GM19452 (cell line): Measurements from ENCODE around the gene DNAH10.

ENCODE experiments used
- ATAC-seq: cut with Tn5 transposase; IDR thresholded peaks from one replicate; pipeline ENCODE4 v1.9.1; 2021; ENCODE audit not compliant: unreplicated experiment

DNAH10 gene

DNA sequence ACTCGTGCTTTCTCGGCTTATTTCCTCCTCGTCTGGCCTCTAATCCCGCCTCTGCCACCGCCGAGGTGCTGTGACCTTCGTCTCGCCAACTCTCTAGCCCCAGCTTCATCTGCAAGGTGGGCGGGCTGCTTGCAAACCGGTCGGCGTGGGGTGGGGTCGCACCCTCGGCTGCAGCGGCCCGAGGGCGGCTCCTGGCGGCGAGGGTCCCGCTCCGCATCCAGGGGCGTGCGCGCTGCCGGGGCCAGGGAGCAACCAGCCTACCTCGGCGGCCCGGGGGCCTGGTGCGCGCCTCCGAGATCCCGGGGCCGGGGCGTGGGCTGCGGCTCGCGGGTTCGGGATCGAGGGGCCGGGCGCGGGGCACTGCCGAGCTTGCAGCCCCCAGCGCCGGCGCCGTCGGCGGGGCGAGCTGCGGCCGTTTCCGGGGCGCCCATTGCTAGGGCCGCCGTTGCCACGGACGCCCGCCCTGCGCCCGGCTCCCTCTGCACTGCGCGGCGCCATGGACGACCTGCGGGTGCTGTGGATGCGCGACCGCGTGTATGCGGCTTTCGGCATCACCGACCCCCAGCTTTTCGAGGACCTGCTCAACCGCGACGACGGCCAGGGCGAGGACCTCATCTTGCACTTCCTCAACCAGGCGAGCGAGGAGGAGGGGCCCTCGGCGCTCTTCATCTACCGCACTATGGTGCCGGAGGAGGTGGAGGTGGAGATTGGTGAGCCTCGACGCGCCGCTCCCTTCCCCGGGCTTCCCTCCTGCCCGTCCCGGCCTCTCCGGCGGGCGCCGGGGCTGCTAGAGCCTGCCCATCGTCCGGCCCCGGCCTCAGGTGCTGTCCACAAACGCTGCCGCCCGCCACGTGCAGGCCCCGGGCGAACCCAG is at the start of gene DNAH10:
Gene DNAH10 (plus strand): TSS at position 461 of the 874 bp plus-strand sequence. CDS start 36 bp downstream, at position 497.
- peak; percentile 63 for ATAC-seq

- ATAC-seq, result no peak
These were observed 49.3 kb upstream of the DNAH10 start for GRCh38 chr12:123712780-123713319.

GRCh38 chr12:123713398-123713797 is 48.7 kb upstream of the DNAH10 start:
- ATAC-seq, result no peak

- ATAC-seq, result no peak
These were observed 48.1 kb upstream of the DNAH10 start for GRCh38 chr12:123713823-123714585.

GRCh38 chr12:123715195-123715594 is 46.9 kb upstream of the DNAH10 start:
- ATAC-seq, result no peak

DNA sequence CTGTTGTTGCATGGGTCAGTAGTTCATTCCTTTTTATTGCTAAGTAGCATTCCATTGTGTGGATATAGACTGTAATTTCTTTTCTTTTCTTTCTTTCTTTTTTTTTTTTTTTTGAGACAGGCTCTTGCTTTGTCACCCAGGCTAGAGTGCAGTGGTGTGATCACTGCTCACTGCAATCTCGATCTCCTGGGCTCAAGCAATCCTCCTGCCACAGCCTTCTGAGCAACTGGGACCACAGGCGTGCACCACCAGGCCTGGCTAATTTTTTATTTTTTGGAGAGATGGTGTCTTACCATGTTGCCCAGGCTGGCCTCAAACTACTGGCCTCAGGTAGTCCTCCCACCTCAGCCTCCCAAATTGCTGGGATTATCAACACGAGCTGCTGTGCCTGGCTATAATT is 44.8 kb upstream of the DNAH10 start:
- ATAC-seq, result no peak

DNA sequence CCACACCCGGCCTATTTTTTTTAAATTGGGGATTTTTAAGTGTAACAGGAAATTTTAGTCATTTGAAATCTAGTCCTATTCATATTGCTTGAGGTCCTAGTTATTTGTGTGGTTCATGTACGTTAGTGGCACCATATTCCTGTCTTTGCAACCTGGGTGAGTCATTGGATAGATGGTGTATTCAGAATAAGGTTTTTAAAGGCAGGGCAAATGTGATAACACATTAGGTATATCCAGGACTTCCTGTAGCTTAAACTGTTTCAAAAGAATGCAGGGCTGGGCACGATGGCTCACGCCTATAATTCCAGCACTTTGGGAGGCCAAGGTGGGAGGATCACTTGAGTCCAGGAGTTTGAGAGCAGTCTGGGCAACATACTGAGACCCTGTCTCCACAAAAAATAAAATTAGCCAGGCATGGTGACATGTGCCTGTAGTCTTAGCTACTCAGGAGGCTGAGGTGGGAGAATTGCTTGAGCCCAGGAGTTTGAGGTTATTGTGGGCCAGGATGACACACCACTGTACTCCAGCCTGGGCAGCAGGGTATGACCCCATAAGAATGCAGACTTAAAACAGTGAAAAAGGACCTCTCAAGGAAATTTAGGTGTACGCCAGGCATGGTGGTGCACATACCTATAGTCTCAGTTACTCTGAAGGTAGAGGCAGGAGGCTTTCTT is 41.8 kb upstream of the DNAH10 start:
- no peak for ATAC-seq

GRCh38 chr12:123721245-123721644 is 40.9 kb upstream of the DNAH10 start:
- no peak for ATAC-seq

GRCh38 chr12:123723011-123723410 is 39.1 kb upstream of the DNAH10 start:
- no peak for ATAC-seq

DNA sequence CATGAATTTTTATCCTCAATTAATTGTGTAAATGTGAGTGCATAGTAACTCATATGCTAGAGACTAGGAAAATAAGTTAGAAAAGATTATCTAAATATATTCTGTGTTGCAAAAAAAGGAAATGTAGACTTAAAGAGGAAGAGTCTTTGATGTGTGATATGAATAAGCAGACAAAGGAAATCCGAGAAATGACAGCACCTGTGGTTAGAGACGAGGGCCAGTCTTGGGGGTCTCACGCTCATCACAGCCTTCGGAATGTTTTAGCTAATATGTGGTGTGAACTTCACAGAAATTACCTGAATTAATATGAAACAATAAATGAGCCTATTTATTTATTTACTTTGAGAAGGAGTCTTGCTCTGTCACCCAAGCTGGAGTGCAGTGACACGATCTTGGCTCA is 38.3 kb upstream of the DNAH10 start:
- ATAC-seq, result no peak

GRCh38 chr12:123726244-123726643 is 35.9 kb upstream of the DNAH10 start:
- ATAC-seq, result no peak

DNA sequence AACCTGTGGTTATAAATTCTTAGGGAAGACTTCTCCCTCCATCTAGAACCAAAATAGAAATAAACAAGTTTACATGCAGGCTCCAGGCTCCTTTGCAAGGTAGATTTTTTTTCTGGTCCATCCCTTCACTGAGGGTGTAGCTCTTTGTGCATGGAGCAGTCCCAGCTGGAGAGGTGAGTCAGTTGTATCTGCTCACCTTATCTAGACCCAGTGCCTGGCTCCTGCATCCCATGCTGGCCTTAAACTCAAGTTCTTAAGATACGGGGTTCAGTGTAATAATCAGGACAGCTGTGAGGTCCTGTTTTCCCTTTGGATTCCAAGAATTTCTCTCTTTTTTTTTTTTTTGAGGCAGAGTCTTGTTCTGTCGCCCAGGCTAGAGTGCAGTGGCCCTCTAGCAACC is 35.1 kb upstream of the DNAH10 start:
- no peak for ATAC-seq

- ATAC-seq, result no peak
These were observed 34.2 kb upstream of the DNAH10 start for GRCh38 chr12:123727878-123728277.

DNA sequence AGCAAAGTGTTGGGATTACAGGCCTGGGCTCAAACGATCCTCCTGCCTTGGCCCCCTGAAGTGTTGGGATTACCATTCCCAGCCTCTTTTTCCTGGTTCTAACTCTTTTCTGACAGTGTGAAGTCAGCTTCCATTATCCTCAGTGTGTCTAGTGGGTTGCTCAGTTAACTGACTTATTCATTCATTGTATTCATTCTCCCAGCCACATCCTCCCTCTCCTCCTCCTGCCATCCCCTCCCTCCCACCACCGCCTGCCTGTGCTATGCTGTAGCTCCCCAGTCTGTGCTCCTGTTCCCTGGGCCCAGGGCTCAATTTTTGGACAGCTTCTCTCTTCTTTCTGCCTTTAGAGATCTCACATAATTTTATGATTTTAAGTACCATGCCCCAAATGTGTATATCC is 30.5 kb upstream of the DNAH10 start:
- no peak for ATAC-seq

DNA sequence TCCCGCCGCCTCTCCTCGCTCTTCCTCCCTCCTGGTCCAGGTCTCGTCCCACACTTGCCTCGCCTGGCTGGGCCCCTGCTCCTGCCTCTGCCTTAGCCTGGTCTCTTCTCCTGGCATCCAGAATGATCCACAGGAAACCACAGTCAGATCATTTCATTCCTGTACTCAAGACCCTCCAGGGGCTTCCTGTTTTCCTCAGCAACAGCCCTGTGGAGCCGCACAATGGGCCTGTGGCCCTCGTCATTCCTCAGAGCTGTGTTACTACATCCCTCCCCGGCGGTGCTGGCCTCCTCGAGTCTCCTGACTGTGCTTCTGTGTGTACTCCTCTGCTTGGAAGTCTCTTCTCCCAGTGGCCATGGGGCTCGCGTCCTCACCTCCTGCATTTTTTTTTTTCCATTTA is 29.9 kb upstream of the DNAH10 start:
- no peak for ATAC-seq

- ATAC-seq, result no peak
These were observed 28.9 kb upstream of the DNAH10 start for GRCh38 chr12:123733229-123733628.

DNA sequence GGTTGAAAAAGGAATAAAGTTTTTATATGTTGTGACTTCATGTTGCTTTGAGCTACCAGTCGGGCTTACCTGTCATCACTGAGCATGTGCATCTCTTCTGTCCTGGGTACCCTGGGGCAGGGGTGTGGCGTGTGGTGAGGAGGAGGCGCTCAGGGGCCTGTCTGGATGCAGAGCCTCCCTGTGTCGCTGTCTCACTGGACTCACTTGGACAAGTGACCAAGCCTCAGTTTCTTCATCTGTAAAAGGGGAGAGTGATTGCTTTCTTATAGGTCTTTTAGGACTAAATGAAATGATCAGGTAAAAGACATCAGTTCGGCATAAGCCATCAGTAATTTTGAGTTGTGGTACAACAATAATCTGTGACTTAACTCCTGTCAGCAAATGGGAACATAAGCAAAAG is 27.8 kb upstream of the DNAH10 start:
- no peak for ATAC-seq

- no peak for ATAC-seq
These were observed 20.0 kb upstream of the DNAH10 start for GRCh38 chr12:123741937-123742572.

DNA sequence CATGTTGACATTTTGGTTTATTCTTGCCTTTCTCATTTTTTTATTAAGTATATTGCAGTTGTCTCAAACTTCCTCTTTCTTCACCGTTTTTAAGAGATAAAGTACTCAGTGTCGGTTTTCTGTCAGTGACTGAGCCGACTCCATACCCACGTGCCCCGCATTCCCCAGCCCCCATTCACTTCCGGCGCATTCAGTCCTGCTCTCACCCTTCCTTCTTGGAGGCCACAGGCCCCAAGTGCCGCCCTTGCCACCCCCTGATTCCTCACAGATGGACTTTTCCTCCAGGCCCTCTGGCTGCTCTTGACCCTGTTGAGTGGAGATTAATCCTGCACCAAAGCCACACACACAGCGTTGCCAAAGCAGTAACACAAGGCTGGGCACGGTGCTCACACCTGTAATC is 19.1 kb upstream of the DNAH10 start:
- ATAC-seq, result no peak

- no peak for ATAC-seq
These were observed 17.3 kb upstream of the DNAH10 start for GRCh38 chr12:123744836-123745235.

GRCh38 chr12:123747309-123747708 is 14.8 kb upstream of the DNAH10 start:
- no peak for ATAC-seq
